Liver (tissue), 10 donors: Measurements from ENCODE around the gene ABAT. TPM values are rescaled to one million over a fixed set of nuclear protein-coding genes. Genes with fewer than 3 reads are reported as not detected.

Source experiments
- DNase-seq: peaks from one replicate; pipeline ENCODE4 v3.0.0-alpha.2; 2017; ENCODE audit warnings: low spot score
- H3K27ac ChIP-seq, 2 donors: one replicate each; pipeline ENCODE4 v1.7.0; 2013; ENCODE audit warnings: inconsistent platforms in 2 of 2, low read length in 2 of 2, control low read depth in 1 of 2, low read depth in 1 of 2, mild to moderate bottlenecking in 1 of 2
- H3K27me3 ChIP-seq, 4 donors: one replicate each; pipeline versions ENCODE4 v1.6.1 to v1.7.0; 2013; ENCODE audit warnings: low read length in 3 of 4, inconsistent platforms in 1 of 4, mild to moderate bottlenecking in 1 of 4, moderate library complexity in 1 of 4; ENCODE audit not compliant: control insufficient read depth in 4 of 4, insufficient read depth in 4 of 4
- H3K36me3 ChIP-seq, 4 donors: one replicate each; pipeline versions ENCODE4 v1.6.1 to v1.7.0; 2013; ENCODE audit warnings: low read length in 3 of 4, mild to moderate bottlenecking in 3 of 4, low read depth in 1 of 4, moderate library complexity in 1 of 4; ENCODE audit not compliant: control insufficient read depth in 4 of 4, insufficient read depth in 3 of 4
- H3K4me1 ChIP-seq, 4 donors: one replicate each; pipeline versions ENCODE4 v1.6.1 to v1.7.0; 2013; ENCODE audit warnings: low read length in 3 of 4, mild to moderate bottlenecking in 3 of 4, moderate library complexity in 1 of 4; ENCODE audit not compliant: control insufficient read depth in 4 of 4, insufficient read depth in 4 of 4
- H3K4me3 ChIP-seq, 3 donors: one replicate each; pipeline versions ENCODE4 v1.6.1 to v1.7.0; 2013; ENCODE audit warnings: low read length in 3 of 3, control low read depth in 1 of 3, low read depth in 1 of 3, mild to moderate bottlenecking in 1 of 3
- H3K9ac ChIP-seq, 2 donors: one replicate each; pipeline ENCODE4 v1.7.0; 2013; ENCODE audit warnings: low read length in 2 of 2, mild to moderate bottlenecking in 2 of 2, moderate library complexity in 2 of 2, control low read depth in 1 of 2, low read depth in 1 of 2
- H3K9me3 ChIP-seq, 4 donors: one replicate each; pipeline versions ENCODE4 v1.6.1 to v1.7.0; 2013; ENCODE audit warnings: low read length in 3 of 4; ENCODE audit not compliant: control insufficient read depth in 4 of 4
- ATF3 ChIP-seq: IDR thresholded peaks from 2 replicates; pipeline ENCODE4 v1.6.1; 2016; ENCODE audit warnings: antibody characterized with exemption
- CTCF ChIP-seq: fragments of 150-350 bp; IDR thresholded peaks from 2 replicates; pipeline ENCODE4 v1.5.1; 2017; ENCODE audit warnings: improper control_type of control experiment, low read depth, low read length; ENCODE audit not compliant: missing input control
- EGR1 ChIP-seq, 2 donors: IDR thresholded peaks; 2 replicates each; pipeline ENCODE4 v1.6.1; 2016 to 2018; ENCODE audit warnings: antibody characterized with exemption in 2 of 2, low read depth in 2 of 2
- FOXA1 ChIP-seq: IDR thresholded peaks from 2 replicates; pipeline ENCODE4 v1.6.1; 2016; ENCODE audit warnings: antibody characterized with exemption
- FOXA2 ChIP-seq: IDR thresholded peaks from 2 replicates; pipeline ENCODE4 v1.6.1; 2016; ENCODE audit warnings: antibody characterized with exemption
- GABPA ChIP-seq, 2 donors: IDR thresholded peaks in 1 of 2; conservative IDR thresholded peaks in 1 of 2; 2 replicates each; pipeline ENCODE4 v1.6.1; 2016; ENCODE audit warnings: antibody characterized with exemption in 2 of 2, mild to moderate bottlenecking in 1 of 2, moderate library complexity in 1 of 2
- HNF4A ChIP-seq, 2 donors: conservative IDR thresholded peaks; 2 replicates each; pipeline ENCODE4 v1.6.1; 2016; ENCODE audit warnings: antibody characterized with exemption in 2 of 2, mild to moderate bottlenecking in 2 of 2
- HNF4G ChIP-seq: IDR thresholded peaks from 2 replicates; pipeline ENCODE4 v1.6.1; 2016; ENCODE audit warnings: antibody characterized with exemption
- JUND ChIP-seq, 2 donors: IDR thresholded peaks; 2 replicates each; pipeline ENCODE4 v1.6.1; 2016; ENCODE audit warnings: antibody characterized with exemption in 2 of 2
- MAX ChIP-seq: IDR thresholded peaks from 2 replicates; pipeline ENCODE4 v1.6.1; 2016; ENCODE audit warnings: antibody characterized with exemption
- NR2F2 ChIP-seq: IDR thresholded peaks from 2 replicates; pipeline ENCODE4 v1.6.1; 2016; ENCODE audit warnings: antibody characterized with exemption
- RAD21 ChIP-seq, 2 donors: IDR thresholded peaks; 2 replicates each; pipeline ENCODE4 v1.6.1; 2016; ENCODE audit warnings: antibody characterized with exemption in 2 of 2, mild to moderate bottlenecking in 2 of 2
- RXRA ChIP-seq, 2 donors: IDR thresholded peaks; 2 replicates each; pipeline ENCODE4 v1.6.1; 2017 to 2018; ENCODE audit warnings: antibody characterized with exemption in 2 of 2, mild to moderate bottlenecking in 1 of 2
- YY1 ChIP-seq: IDR thresholded peaks from 2 replicates; pipeline ENCODE4 v1.6.1; 2016; ENCODE audit warnings: antibody characterized with exemption, mild to moderate bottlenecking
- WGBS: extraction: QIAGEN DNeasy Blood & Tissue Kit; methylation state at CpG from one replicate; pipeline ENCODE4 v1.1.7; 2013; 5-methylcytosine and 5-hydroxymethylcytosine counted together
- polyA plus RNA-seq, 2 donors: library from polyadenylated mRNA; stranded (reverse) in 1 of 2; unstranded in 1 of 2; fragments of 200-250 nt in 1 of 2; fragments of >200 nt in 1 of 2; fragmentation: Nextera tagmentation in 1 of 2; extraction: Ambion mirVana in 1 of 2; gene quantifications; one replicate each; pipeline versions ENCODE4 v1.2.1 to v1.2.3, GENCODE V29; 2013 to 2015
- small RNA-seq: library from RNA; depleted of rRNA; stranded (forward); fragments of <200 nt; gene quantifications from one replicate; pipeline ENCODE3, GENCODE V24; 2014
- total RNA-seq, 2 donors: library from RNA; depleted of rRNA; stranded (reverse); fragments of >200 nt; gene quantifications; one replicate each; pipeline ENCODE4 v1.2.3, GENCODE V29; 2014
- donor health status: healthy.
- donor health status: healthy.
- donor health status: healthy.
- donor health status: healthy.
- donor health status: healthy.

ABAT gene
- total and polyA plus RNA-seq, 4 donors: 52.4 to 205 (median 141) TPM

GRCh38 chr16:8831450-8831849 lies 157.0 kb downstream of the ABAT start:
- no peak overlapping the region for H3K9ac ChIP-seq
- H3K27me3 ChIP-seq: no peaks in the 10 kb centered on the region
- TF ChIP-seq RAD21 (IDR thresholded peaks at IDR 0.05) (no peak), YY1 (no peak)
- no peaks in the 10 kb centered on the region for H3K4me1 ChIP-seq
- no peak overlapping the region for H3K27ac ChIP-seq
- H3K36me3 ChIP-seq: peaks cover 8 to 26% (median 13%) of the 10 kb centered on the region in 4 donors
- 97% methylated on average over 9 of the region's 9 CpGs for WGBS
- H3K9me3 ChIP-seq: no peaks in the 10 kb centered on the region
- no peak overlapping the region for H3K4me3 ChIP-seq
- no peak for DNase-seq

GRCh38 chr16:8831871-8832716 lies 157.7 kb downstream of the ABAT start:
- WGBS: 94% methylated on average over 18 of the region's 18 CpGs
- Histone ChIP-seq H3K9me3 (no peaks in the 10 kb centered on the region), H3K4me1 (no peaks in the 10 kb centered on the region), H3K4me3 (no peak overlapping the region), H3K36me3 (peaks cover 8 to 26% (median 13%) of the 10 kb centered on the region in 4 donors), H3K9ac (no peak overlapping the region), H3K27ac (no peak overlapping the region), H3K27me3 (no peaks in the 10 kb centered on the region)
- DNase-seq: no peak
- no peak for TF ChIP-seq GABPA (IDR thresholded peaks at IDR 0.05 in 1 of 2, conservative IDR thresholded peaks at IDR 0.05 in 1 of 2)
- TF ChIP-seq FOXA2: no peak
- TF ChIP-seq RAD21 (IDR thresholded peaks at IDR 0.05): no peak
- no peak for TF ChIP-seq MAX
- no peak for TF ChIP-seq RXRA (IDR thresholded peaks at IDR 0.05)
- TF ChIP-seq FOXA1: no peak
- no peak for TF ChIP-seq JUND (IDR thresholded peaks at IDR 0.05)
- TF ChIP-seq HNF4A (conservative IDR thresholded peaks at IDR 0.05): no peak
- no peak for TF ChIP-seq CTCF
- no peak for TF ChIP-seq ATF3
- TF ChIP-seq EGR1 (IDR thresholded peaks at IDR 0.05; ENCODE audit: low read depth in 2 of 2): no peak
- TF ChIP-seq YY1: no peak
- no peak for TF ChIP-seq HNF4G

- no peaks in the 10 kb centered on the region for H3K4me1 ChIP-seq
- H3K9me3 ChIP-seq: no peaks in the 10 kb centered on the region
- no peaks in the 10 kb centered on the region for H3K27me3 ChIP-seq
- DNase-seq: no peak
- no peak overlapping the region for H3K27ac ChIP-seq
- peaks cover 8 to 26% (median 13%) of the 10 kb centered on the region in 4 donors for H3K36me3 ChIP-seq
- no peak overlapping the region for H3K4me3 ChIP-seq
- 86% methylated on average over 16 of the region's 16 CpGs for WGBS
- no peak overlapping the region for H3K9ac ChIP-seq
- no peak for TF ChIP-seq NR2F2
These were observed 158.3 kb downstream of the ABAT start for GRCh38 chr16:8832717-8833105.

Small RNA genes lying within 50 kb of the gene (small RNA-seq; reads per million reads assigned to genes)
- gene AC007224.1 (not detected), gene RN7SL743P (not detected), gene RNU7-63P (not detected)

Other genes with a start within 250 kb of the ABAT start
- not detected for gene TMEM114, start 84.1 kb upstream of the ABAT start, total RNA-seq
- gene TMEM114, start 84.1 kb upstream of the ABAT start, polyA plus RNA-seq: not detected
- gene METTL22, start 52.9 kb upstream of the ABAT start, total RNA-seq: 10 to 100 TPM; 13.6 to 17.9 TPM
- gene METTL22, start 52.9 kb upstream of the ABAT start, polyA plus RNA-seq: 10 to 100 TPM in 1 of 2 donors, 1 to 10 TPM in 1; 6.5 to 15.2 TPM
- 1 to 10 TPM; 3.3 to 6.5 TPM for gene TMEM186, start 123.0 kb downstream of the ABAT start, total RNA-seq
- gene TMEM186, start 123.0 kb downstream of the ABAT start, polyA plus RNA-seq: 10 to 100 TPM in 1 of 2 donors, 1 to 10 TPM in 1; 7.6 to 11.0 TPM
- gene PMM2, start 123.2 kb downstream of the ABAT start, total RNA-seq: 10 to 100 TPM in 1 of 2 donors, 1 to 10 TPM in 1; 6.8 to 38.9 TPM
- 10 to 100 TPM; 22.0 to 38.0 TPM for gene PMM2, start 123.2 kb downstream of the ABAT start, polyA plus RNA-seq
- 100 to 1,000 TPM in 1 of 2 donors, 10 to 100 TPM in 1; 81.2 to 162 TPM for gene CARHSP1, start 194.4 kb downstream of the ABAT start, total RNA-seq
- gene CARHSP1, start 194.4 kb downstream of the ABAT start, polyA plus RNA-seq: 100 to 1,000 TPM in 1 of 2 donors, 10 to 100 TPM in 1; 96.9 to 141 TPM
- not detected for gene LITAFD, start 207.7 kb downstream of the ABAT start, total RNA-seq
- not detected for gene LITAFD, start 207.7 kb downstream of the ABAT start, polyA plus RNA-seq